Neural cell (in vitro differentiated cells): ENCODE measurements around the gene PAPLN. TPM values are rescaled to one million over a fixed set of nuclear protein-coding genes. Genes with fewer than 3 reads are reported as not detected.

ENCODE experiments used
- H2AFZ ChIP-seq: fragments of 200-600, 300-800 bp; sonication (generic), shearing (Covaris generic); 2 replicates; pipeline ENCODE4 v1.6.0; 2014; ENCODE audit warnings: low read depth, mild to moderate bottlenecking, antibody characterized with exemption, low read length, moderate library complexity
- H3F3A ChIP-seq: fragments of 200-600 bp; shearing (Covaris generic); 2 replicates; pipeline ENCODE4 v1.6.1; 2016; ENCODE audit warnings: mild to moderate bottlenecking, moderate library complexity, mixed read lengths, antibody characterized with exemption, low read length; ENCODE audit not compliant: insufficient read depth, poor library complexity, severe bottlenecking
- H3K27ac ChIP-seq: fragments of 200-600, 300-800 bp; sonication (generic), shearing (Covaris generic); 2 replicates; pipeline ENCODE4 v1.5.1; 2014; ENCODE audit warnings: mild to moderate bottlenecking, low read length, moderate library complexity
- H3K27me3 ChIP-seq: fragments of 300-800, 200-600 bp; sonication (generic), shearing (Covaris generic); 2 replicates; pipeline ENCODE4 v1.6.0; 2014; ENCODE audit warnings: mild to moderate bottlenecking, low read depth, low read length, moderate library complexity; ENCODE audit not compliant: insufficient read depth
- H3K36me3 ChIP-seq: fragments of 300-800, 200-600 bp; sonication (generic), shearing (Covaris generic); 2 replicates; pipeline ENCODE4 v1.5.1; 2014; ENCODE audit warnings: mild to moderate bottlenecking, antibody characterized with exemption, low read length, moderate library complexity; ENCODE audit not compliant: insufficient read depth
- H3K4me2 ChIP-seq: fragments of 300-800, 200-600 bp; sonication (generic), shearing (Covaris generic); 2 replicates; pipeline ENCODE4 v1.6.0; 2014; ENCODE audit warnings: mild to moderate bottlenecking, low read length
- H3K4me3 ChIP-seq: fragments of 300-800, 200-600 bp; sonication (generic), shearing (Covaris generic); 2 replicates; pipeline ENCODE4 v1.5.1; 2014; ENCODE audit warnings: mild to moderate bottlenecking, low read length, moderate library complexity
- H3K79me2 ChIP-seq: fragments of 200-600 bp; shearing (Covaris generic); replicated peaks from 2 replicates; pipeline ENCODE4 v1.6.0; 2014; ENCODE audit warnings: mild to moderate bottlenecking, low read length, moderate library complexity; ENCODE audit not compliant: insufficient read depth
- H3K9ac ChIP-seq: fragments of 300-800, 200-600 bp; sonication (generic), shearing (Covaris generic); 2 replicates; pipeline ENCODE4 v1.6.1; 2016; ENCODE audit warnings: mild to moderate bottlenecking, low read length, mixed read lengths
- H3K9me2 ChIP-seq: fragments of 200-600 bp; shearing (Covaris generic); 2 replicates; pipeline ENCODE4 v1.6.1; 2016; ENCODE audit warnings: mild to moderate bottlenecking, low read length, mixed read lengths; ENCODE audit not compliant: insufficient read depth
- H3K9me3 ChIP-seq: fragments of 200-600, 300-800 bp; sonication (generic), shearing (Covaris generic); 2 replicates; pipeline ENCODE4 v1.6.1; 2016; ENCODE audit warnings: mild to moderate bottlenecking, mixed run types, low read length, moderate library complexity, mixed read lengths
- H4K20me1 ChIP-seq: fragments of 200-600 bp; shearing (Covaris generic); 2 replicates; pipeline ENCODE4 v1.6.1; 2016; ENCODE audit warnings: mild to moderate bottlenecking, mixed run types; ENCODE audit not compliant: insufficient read depth
- CTCF ChIP-seq: fragments of 450-650 bp; IDR thresholded peaks from 2 replicates; pipeline ENCODE4 v1.5.1; 2014; ENCODE audit warnings: antibody characterized with exemption, mild to moderate bottlenecking, moderate library complexity; ENCODE audit not compliant: poor library complexity, severe bottlenecking
- EP300 ChIP-seq: fragments of 450-650 bp; conservative IDR thresholded peaks from 2 replicates; pipeline ENCODE4 v1.6.1; 2014; ENCODE audit warnings: antibody characterized with exemption, mild to moderate bottlenecking, moderate library complexity; ENCODE audit not compliant: poor library complexity, severe bottlenecking
- EZH2 ChIP-seq: fragments of 200-600, 300-800 bp; shearing (Covaris generic), sonication (generic); IDR thresholded peaks from 2 replicates; pipeline ENCODE4 v1.6.1; 2014; ENCODE audit warnings: antibody characterized with exemption, low read length, borderline replicate concordance, mild to moderate bottlenecking; ENCODE audit not compliant: insufficient read depth, poor library complexity, severe bottlenecking
- MXI1 ChIP-seq: fragments of 450-650 bp; conservative IDR thresholded peaks from 2 replicates; pipeline ENCODE4 v1.6.1; 2014; ENCODE audit warnings: antibody characterized with exemption, mild to moderate bottlenecking; ENCODE audit not compliant: poor library complexity, severe bottlenecking
- POLR2AphosphoS5 ChIP-seq: IDR thresholded peaks from 2 replicates; pipeline ENCODE4 v1.6.1; 2012
- RAD21 ChIP-seq: fragments of 450-650 bp; conservative IDR thresholded peaks from 2 replicates; pipeline ENCODE4 v1.6.1; 2014; ENCODE audit warnings: antibody characterized with exemption, mild to moderate bottlenecking, moderate library complexity
- SMC3 ChIP-seq: fragments of 450-650 bp; conservative IDR thresholded peaks from 2 replicates; pipeline ENCODE4 v1.6.1; 2014; ENCODE audit warnings: antibody characterized with exemption, mild to moderate bottlenecking, moderate library complexity; ENCODE audit not compliant: poor library complexity
- TAF1 ChIP-seq: IDR thresholded peaks from 2 replicates; pipeline ENCODE4 v1.6.1; 2012; ENCODE audit warnings: low read depth
- polyA plus RNA-seq: library from polyadenylated mRNA; depleted of rRNA; stranded (reverse); fragments of >200 nt; gene quantifications from 2 replicates; pipeline ENCODE4 v1.2.3, GENCODE V29; 2014
- TF ChIP-seq, protein P1 (sequence below): IDR thresholded peaks from 2 replicates; pipeline ENCODE4 v1.6.1; 2012; ENCODE audit warnings: borderline replicate concordance

The PAPLN gene
- polyA plus RNA-seq, 1 donor from 2014 or later: 0.14 TPM

GRCh38 chr14:73290279-73290678 lies 53.0 kb downstream of the PAPLN start:
- H3K36me3 ChIP-seq: no peaks in the 10 kb centered on the region
- H3K9ac ChIP-seq: no peak overlapping the region
- no peak overlapping the region for H3K4me2 ChIP-seq
- H3K9me3 ChIP-seq: no peaks in the 10 kb centered on the region
- H3F3A ChIP-seq: no peaks in the 10 kb centered on the region
- no peaks in the 10 kb centered on the region for H3K9me2 ChIP-seq
- no peaks in the 10 kb centered on the region for H4K20me1 ChIP-seq
- H2AFZ ChIP-seq: no peak overlapping the region
- no peaks in the 10 kb centered on the region for H3K79me2 ChIP-seq
- H3K27ac ChIP-seq: no peak overlapping the region
- no peak overlapping the region for H3K4me3 ChIP-seq
- TF ChIP-seq EP300 (no peak), POLR2AphosphoS5 (no peak), RAD21 (no peak), CTCF (no peak), MXI1 (no peak)
- TF ChIP-seq, protein P1, sequence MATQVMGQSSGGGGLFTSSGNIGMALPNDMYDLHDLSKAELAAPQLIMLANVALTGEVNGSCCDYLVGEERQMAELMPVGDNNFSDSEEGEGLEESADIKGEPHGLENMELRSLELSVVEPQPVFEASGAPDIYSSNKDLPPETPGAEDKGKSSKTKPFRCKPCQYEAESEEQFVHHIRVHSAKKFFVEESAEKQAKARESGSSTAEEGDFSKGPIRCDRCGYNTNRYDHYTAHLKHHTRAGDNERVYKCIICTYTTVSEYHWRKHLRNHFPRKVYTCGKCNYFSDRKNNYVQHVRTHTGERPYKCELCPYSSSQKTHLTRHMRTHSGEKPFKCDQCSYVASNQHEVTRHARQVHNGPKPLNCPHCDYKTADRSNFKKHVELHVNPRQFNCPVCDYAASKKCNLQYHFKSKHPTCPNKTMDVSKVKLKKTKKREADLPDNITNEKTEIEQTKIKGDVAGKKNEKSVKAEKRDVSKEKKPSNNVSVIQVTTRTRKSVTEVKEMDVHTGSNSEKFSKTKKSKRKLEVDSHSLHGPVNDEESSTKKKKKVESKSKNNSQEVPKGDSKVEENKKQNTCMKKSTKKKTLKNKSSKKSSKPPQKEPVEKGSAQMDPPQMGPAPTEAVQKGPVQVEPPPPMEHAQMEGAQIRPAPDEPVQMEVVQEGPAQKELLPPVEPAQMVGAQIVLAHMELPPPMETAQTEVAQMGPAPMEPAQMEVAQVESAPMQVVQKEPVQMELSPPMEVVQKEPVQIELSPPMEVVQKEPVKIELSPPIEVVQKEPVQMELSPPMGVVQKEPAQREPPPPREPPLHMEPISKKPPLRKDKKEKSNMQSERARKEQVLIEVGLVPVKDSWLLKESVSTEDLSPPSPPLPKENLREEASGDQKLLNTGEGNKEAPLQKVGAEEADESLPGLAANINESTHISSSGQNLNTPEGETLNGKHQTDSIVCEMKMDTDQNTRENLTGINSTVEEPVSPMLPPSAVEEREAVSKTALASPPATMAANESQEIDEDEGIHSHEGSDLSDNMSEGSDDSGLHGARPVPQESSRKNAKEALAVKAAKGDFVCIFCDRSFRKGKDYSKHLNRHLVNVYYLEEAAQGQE: no peak
- no peaks in the 10 kb centered on the region for H3K27me3 ChIP-seq

DNA sequence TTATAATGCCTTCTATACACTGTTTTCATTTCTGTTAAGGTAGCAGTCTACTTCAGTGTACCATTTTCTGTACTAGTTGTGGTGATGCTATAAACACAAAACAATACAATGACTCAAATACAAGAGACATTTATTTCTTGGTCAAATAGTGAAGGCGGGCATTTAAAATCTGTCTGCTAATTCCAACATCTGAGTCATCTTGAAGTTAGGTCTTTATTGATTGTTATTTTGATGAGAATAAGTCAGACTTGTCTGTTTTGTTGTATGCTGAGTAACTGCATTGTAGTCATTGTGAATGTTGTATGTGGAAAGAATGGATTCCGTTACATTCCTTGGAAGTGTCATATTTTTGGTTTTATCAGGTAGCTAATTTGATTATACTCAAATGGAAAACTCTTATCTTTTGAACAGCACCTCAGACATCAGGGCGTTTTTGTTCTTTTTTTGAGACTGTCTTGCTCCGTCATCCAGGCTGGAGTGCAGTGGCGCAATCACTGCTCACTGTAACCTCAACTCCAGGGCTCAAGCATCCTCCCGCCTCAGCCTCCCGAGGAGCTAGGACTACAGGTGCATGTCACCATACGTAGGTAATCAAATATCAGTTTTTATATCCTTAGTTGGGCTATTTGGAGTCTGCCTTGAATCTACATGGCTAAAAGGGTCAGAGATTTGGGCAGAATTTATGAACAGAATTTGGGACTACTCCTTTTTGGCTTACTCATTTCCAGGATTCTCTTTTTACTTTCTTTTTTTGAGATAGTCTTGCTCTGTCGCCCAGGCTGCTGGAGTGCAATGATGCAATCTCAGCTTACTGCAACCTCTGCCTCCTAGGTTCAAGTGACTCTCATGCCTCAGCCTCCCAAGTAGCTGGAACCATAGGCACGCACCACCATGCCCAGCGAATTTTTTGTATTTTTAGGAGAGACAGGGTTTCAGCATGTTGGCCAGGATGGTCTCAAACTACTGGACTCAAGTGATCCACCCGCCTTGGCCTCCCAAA lies 56.8 kb downstream of the PAPLN start:
- TF ChIP-seq RAD21 (no peak), POLR2AphosphoS5 (no peak), CTCF (no peak), TAF1 (no peak), EP300 (no peak), SMC3 (no peak), MXI1 (no peak), EZH2 (no peak)
- TF ChIP-seq, protein P1: no peak

More for the DNA sequence above, 56.8 kb downstream of the PAPLN start:
- no peak overlapping the region for H3K4me3 ChIP-seq
- H3K36me3 ChIP-seq: no peaks in the 10 kb centered on the region
- no peaks in the 10 kb centered on the region for H3K27me3 ChIP-seq
- H3K9me3 ChIP-seq: no peaks in the 10 kb centered on the region
- no peaks in the 10 kb centered on the region for H3K9me2 ChIP-seq
- H3K9ac ChIP-seq: no peak overlapping the region
- H3K27ac ChIP-seq: no peak overlapping the region
- no peak overlapping the region for H3K4me2 ChIP-seq
- no peak overlapping the region for H2AFZ ChIP-seq
- no peaks in the 10 kb centered on the region for H4K20me1 ChIP-seq
- H3K79me2 ChIP-seq: no peaks in the 10 kb centered on the region
- H3F3A ChIP-seq: no peaks in the 10 kb centered on the region
